OCI-LY1 (cell line): ENCODE measurements around the gene FST.

Source experiments
- H2AFZ ChIP-seq: fragments of 200-600 bp; sonication (generic), shearing (Covaris generic); 2 replicates; pipeline ENCODE4 v1.6.0; 2014; ENCODE audit warnings: antibody characterized with exemption, mild to moderate bottlenecking, low read length
- H3F3A ChIP-seq: fragments of 200-600 bp; sonication (generic), shearing (Covaris generic); 2 replicates; pipeline ENCODE4 v1.6.0; 2014; ENCODE audit warnings: mild to moderate bottlenecking, antibody characterized with exemption, low read length, moderate library complexity; ENCODE audit not compliant: insufficient read depth
- H3K27ac ChIP-seq: fragments of 200-600 bp; sonication (generic); 2 replicates; pipeline ENCODE4 v1.5.1; 2014; ENCODE audit warnings: low read length, mixed run types, mild to moderate bottlenecking, low read depth; ENCODE audit not compliant: poor library complexity, severe bottlenecking
- H3K27me3 ChIP-seq: fragments of 200-600 bp; sonication (generic); 2 replicates; pipeline ENCODE4 v1.6.0; 2014; ENCODE audit warnings: antibody characterized with exemption, mild to moderate bottlenecking, low read length, moderate library complexity; ENCODE audit not compliant: insufficient read depth
- H3K36me3 ChIP-seq: fragments of 200-600 bp; sonication (generic); 2 replicates; pipeline ENCODE4 v1.6.1; 2014; ENCODE audit warnings: mild to moderate bottlenecking, antibody characterized with exemption, low read length, moderate library complexity, mixed read lengths; ENCODE audit not compliant: insufficient read depth
- H3K4me1 ChIP-seq: fragments of 200-600 bp; sonication (generic); 2 replicates; pipeline ENCODE4 v1.5.1; 2014; ENCODE audit warnings: mild to moderate bottlenecking, low read length, moderate library complexity; ENCODE audit not compliant: insufficient read depth, severe bottlenecking
- H3K4me2 ChIP-seq: fragments of 200-600 bp; sonication (generic), shearing (Covaris generic); 2 replicates; pipeline ENCODE4 v1.6.1; 2014; ENCODE audit warnings: low read length
- H3K4me3 ChIP-seq: fragments of 200-600 bp; sonication (generic); 2 replicates; pipeline ENCODE4 v1.5.1; 2014; ENCODE audit warnings: low read length, low read depth, mild to moderate bottlenecking, mixed read lengths; ENCODE audit not compliant: poor library complexity, severe bottlenecking
- H3K79me2 ChIP-seq: fragments of 200-600 bp; shearing (Covaris generic); 2 replicates; pipeline ENCODE4 v1.6.1; 2016; ENCODE audit warnings: mixed run types, low read length, mixed read lengths; ENCODE audit not compliant: insufficient read depth
- H3K9ac ChIP-seq: fragments of 200-600 bp; sonication (generic), shearing (Covaris generic); 2 replicates; pipeline ENCODE4 v1.6.1; 2014; ENCODE audit warnings: mild to moderate bottlenecking, low read length, mixed read lengths
- H3K9me2 ChIP-seq: fragments of 200-600 bp; sonication (generic), shearing (Covaris generic); 2 replicates; pipeline ENCODE4 v1.6.1; 2014; ENCODE audit warnings: low read depth, mild to moderate bottlenecking, low read length, mixed read lengths
- H3K9me3 ChIP-seq: fragments of 200-600 bp; shearing (Covaris generic); 2 replicates; pipeline ENCODE4 v1.6.1; 2014; ENCODE audit warnings: low read length, mixed read lengths
- H4K20me1 ChIP-seq: fragments of 200-600 bp; sonication (generic), shearing (Covaris generic); 2 replicates; pipeline ENCODE4 v1.6.0; 2016; ENCODE audit warnings: mild to moderate bottlenecking, low read length; ENCODE audit not compliant: insufficient read depth
- EZH2 ChIP-seq: fragments of 200-600 bp; sonication (generic), shearing (Covaris generic); IDR thresholded peaks from 2 replicates; pipeline ENCODE4 v1.8.0; 2017; ENCODE audit warnings: borderline replicate concordance, mixed run types, mild to moderate bottlenecking, antibody characterized with exemption, low read length, moderate library complexity, mixed read lengths
- TF ChIP-seq, protein P1 (sequence below): fragments of 200-600 bp; sonication (generic), shearing (Covaris generic); IDR thresholded peaks from 2 replicates; pipeline ENCODE4 v1.5.1; 2017; ENCODE audit warnings: mild to moderate bottlenecking, antibody characterized with exemption, low read length, moderate library complexity, mixed read lengths

FST gene

DNA sequence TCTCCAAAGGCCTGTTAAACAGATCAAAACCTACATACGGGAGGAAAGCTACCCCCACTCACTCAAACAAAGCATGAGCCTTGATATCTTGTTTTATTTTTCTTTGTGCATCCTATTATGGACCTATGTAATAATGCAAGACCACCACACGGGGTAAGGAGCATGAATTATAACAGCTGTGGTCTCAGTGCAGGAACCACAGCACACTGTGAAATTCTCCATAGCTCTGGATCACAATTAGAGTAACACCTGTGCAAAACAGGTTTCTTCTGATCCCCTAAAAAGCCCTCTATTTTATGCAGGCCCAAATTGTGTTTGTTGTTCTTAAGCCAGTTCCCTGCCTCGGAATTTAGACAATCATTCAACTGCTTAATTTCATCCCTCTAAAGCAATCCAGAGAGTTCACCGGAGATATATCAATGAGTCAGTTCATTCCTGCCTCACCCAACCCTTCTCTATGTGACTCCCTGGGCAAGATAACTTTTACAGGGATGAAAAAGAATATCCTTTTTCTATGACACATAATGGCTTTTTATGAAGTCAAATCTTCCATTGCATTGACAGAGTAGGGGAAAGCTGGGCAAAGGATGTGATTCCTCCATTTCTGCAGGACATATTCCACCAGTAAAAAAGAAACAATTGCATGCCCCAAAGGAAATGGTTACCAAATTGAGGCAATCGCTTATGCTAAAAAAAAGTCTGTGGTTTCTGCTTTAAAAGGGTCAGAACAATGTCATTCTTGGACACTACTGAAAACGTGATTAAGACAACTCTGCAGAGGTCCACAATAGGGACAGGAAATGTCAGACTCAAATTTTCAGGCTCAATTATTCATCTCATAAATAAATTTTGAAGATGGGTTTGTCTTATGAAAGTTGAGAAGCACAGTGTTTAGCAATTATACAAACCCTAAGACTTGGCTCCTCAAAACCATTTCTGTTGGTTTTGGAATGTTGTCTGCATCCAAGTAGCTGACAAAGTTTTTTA lies 41.6 kb upstream of the FST start:
- no peaks in the 10 kb centered on the region for H3K9me3 ChIP-seq
- no peaks in the 10 kb centered on the region for H4K20me1 ChIP-seq
- H3F3A ChIP-seq, result no peaks in the 10 kb centered on the region
- TF ChIP-seq, protein P1, sequence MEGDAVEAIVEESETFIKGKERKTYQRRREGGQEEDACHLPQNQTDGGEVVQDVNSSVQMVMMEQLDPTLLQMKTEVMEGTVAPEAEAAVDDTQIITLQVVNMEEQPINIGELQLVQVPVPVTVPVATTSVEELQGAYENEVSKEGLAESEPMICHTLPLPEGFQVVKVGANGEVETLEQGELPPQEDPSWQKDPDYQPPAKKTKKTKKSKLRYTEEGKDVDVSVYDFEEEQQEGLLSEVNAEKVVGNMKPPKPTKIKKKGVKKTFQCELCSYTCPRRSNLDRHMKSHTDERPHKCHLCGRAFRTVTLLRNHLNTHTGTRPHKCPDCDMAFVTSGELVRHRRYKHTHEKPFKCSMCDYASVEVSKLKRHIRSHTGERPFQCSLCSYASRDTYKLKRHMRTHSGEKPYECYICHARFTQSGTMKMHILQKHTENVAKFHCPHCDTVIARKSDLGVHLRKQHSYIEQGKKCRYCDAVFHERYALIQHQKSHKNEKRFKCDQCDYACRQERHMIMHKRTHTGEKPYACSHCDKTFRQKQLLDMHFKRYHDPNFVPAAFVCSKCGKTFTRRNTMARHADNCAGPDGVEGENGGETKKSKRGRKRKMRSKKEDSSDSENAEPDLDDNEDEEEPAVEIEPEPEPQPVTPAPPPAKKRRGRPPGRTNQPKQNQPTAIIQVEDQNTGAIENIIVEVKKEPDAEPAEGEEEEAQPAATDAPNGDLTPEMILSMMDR, result no peak
- no peak for TF ChIP-seq EZH2
- H3K4me2 ChIP-seq, result no peak overlapping the region
- H2AFZ ChIP-seq, result no peak overlapping the region
- no peaks in the 10 kb centered on the region for H3K79me2 ChIP-seq
- H3K9me2 ChIP-seq, result no peaks in the 10 kb centered on the region
- no peaks in the 10 kb centered on the region for H3K36me3 ChIP-seq
- H3K27me3 ChIP-seq, result 0 out of 2 replicates have a peak, but pooled peaks cover 4% of the 10 kb centered on the region
- H3K4me1 ChIP-seq, result no peaks in the 10 kb centered on the region
- H3K4me3 ChIP-seq, result no peak overlapping the region
- H3K27ac ChIP-seq, result no peak overlapping the region
- no peak overlapping the region for H3K9ac ChIP-seq

DNA sequence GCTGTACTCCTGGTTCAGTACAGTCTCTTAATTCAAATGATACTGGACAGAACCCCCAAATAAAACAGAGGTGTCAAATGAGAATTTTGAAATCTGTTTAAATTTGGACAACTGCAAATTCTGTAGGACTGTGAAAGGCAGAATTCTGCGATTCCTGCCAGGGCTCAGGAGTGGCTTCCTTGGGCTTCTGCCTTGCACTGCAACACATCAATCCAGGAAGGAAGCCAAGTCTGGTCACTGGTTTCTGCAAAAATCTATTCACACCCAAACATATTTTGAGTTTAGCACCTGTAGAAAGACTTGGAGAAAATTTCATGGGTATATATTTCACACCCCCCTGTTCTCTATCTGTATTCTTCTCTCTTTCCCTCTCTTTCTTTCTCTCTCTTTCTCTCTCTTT lies 37.5 kb upstream of the FST start:
- H3K9me2 ChIP-seq, result no peaks in the 10 kb centered on the region
- H3K4me1 ChIP-seq, result no peaks in the 10 kb centered on the region
- TF ChIP-seq, protein P1, result no peak
- TF ChIP-seq EZH2, result no peak
- H2AFZ ChIP-seq, result no peak overlapping the region
- H3K36me3 ChIP-seq, result no peaks in the 10 kb centered on the region
- H3K9ac ChIP-seq, result no peak overlapping the region
- no peak overlapping the region for H3K4me2 ChIP-seq
- H3K27me3 ChIP-seq, result 0 out of 2 replicates have a peak, but pooled peaks cover 4% of the 10 kb centered on the region
- H3K4me3 ChIP-seq, result no peak overlapping the region
- H3K27ac ChIP-seq, result no peak overlapping the region
- no peaks in the 10 kb centered on the region for H3K79me2 ChIP-seq
- H3K9me3 ChIP-seq, result no peaks in the 10 kb centered on the region
- H4K20me1 ChIP-seq, result no peaks in the 10 kb centered on the region
- no peaks in the 10 kb centered on the region for H3F3A ChIP-seq

DNA sequence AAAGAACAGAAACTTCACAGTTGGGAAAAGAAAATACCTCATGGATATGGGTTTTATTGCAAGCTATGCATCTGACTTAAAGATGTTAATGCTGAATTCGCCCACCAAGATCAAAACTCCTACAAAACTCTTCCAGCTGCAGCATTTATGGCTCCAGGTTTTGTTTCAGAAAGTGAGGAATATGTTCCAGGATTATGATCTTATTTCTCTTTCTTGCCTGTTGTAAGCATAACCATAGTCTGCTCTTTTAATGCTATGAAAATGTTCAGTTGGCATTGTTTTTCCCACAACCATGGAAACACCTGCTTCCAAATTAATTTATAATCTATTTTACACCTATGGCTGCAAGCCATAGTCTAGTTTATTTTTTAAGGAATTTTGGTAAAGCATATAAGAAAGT lies 34.9 kb upstream of the FST start:
- no peaks in the 10 kb centered on the region for H3K9me2 ChIP-seq
- no peak overlapping the region for H3K4me3 ChIP-seq
- H3K27ac ChIP-seq, result no peak overlapping the region

More for the DNA sequence above, 34.9 kb upstream of the FST start:
- Histone ChIP-seq H3K36me3 (no peaks in the 10 kb centered on the region), H3F3A (no peaks in the 10 kb centered on the region), H3K9me3 (no peaks in the 10 kb centered on the region), H2AFZ (no peak overlapping the region), H3K4me1 (no peaks in the 10 kb centered on the region), H3K4me2 (no peak overlapping the region), H3K9ac (no peak overlapping the region), H3K27me3 (no peaks in the 10 kb centered on the region), H3K79me2 (no peaks in the 10 kb centered on the region), H4K20me1 (no peaks in the 10 kb centered on the region)
- no peak for TF ChIP-seq EZH2
- TF ChIP-seq, protein P1, result no peak
